Transverse colon (tissue), 4 donors: Measurements from ENCODE around the gene ALDH3B1. TPM values are rescaled to one million over a fixed set of nuclear protein-coding genes. Genes with fewer than 3 reads are reported as not detected.

ENCODE experiments used
- DNase-seq: peaks from one replicate; pipeline ENCODE4 v3.0.0-alpha.2; 2019
- H3K27ac ChIP-seq, 4 donors: fragments of 200-600 bp; sonication (generic); 2 replicates each; pipeline ENCODE4 v1.5.1; 2016 to 2018; ENCODE audit warnings: inconsistent platforms in 4 of 4
- H3K27me3 ChIP-seq: fragments of 200-600 bp; sonication (generic); 2 replicates; pipeline ENCODE4 v1.5.1; 2017; ENCODE audit warnings: inconsistent platforms
- H3K36me3 ChIP-seq, 4 donors: fragments of 200-600 bp; sonication (generic); 2 replicates each; pipeline ENCODE4 v1.5.1; 2017 to 2019; ENCODE audit warnings: inconsistent platforms in 4 of 4
- H3K4me1 ChIP-seq, 4 donors: fragments of 200-600 bp; sonication (generic); 2 replicates each; pipeline ENCODE4 v1.5.1; 2017 to 2020; ENCODE audit warnings: inconsistent platforms in 4 of 4
- H3K4me3 ChIP-seq, 4 donors: fragments of 200-600 bp; sonication (generic); 1 replicate in 1 of 4; 2 replicates in 3 of 4; pipeline versions ENCODE4 v1.5.1 to v1.6.1; 2017 to 2019; ENCODE audit warnings: inconsistent platforms in 4 of 4
- H3K9me3 ChIP-seq, 2 donors: fragments of 200-600 bp; sonication (generic); 2 replicates each; pipeline ENCODE4 v1.5.1; 2017 to 2019; ENCODE audit warnings: inconsistent platforms in 2 of 2
- CTCF ChIP-seq, 5 experiments: fragments of 200-600 bp in 3 of 5; fragments of 450-650 bp in 2 of 5; sonication (generic) in 3 of 5; IDR thresholded peaks; 1 replicate in 2 of 5; 2 replicates in 3 of 5; pipeline ENCODE4 v1.5.1; 2016 to 2017; ENCODE audit warnings: antibody characterized with exemption in 5 of 5, inconsistent platforms in 3 of 5, mild to moderate bottlenecking in 2 of 5, moderate library complexity in 1 of 5
- EP300 ChIP-seq: sonication (generic); formaldehyde crosslinking; IDR thresholded peaks from one replicate; pipeline ENCODE4 v1.6.1; 2017; ENCODE audit warnings: antibody characterized with exemption, low read depth
- POLR2A ChIP-seq: fragments of 450-650 bp; IDR thresholded peaks from one replicate; pipeline ENCODE4 v1.6.1; 2016; ENCODE audit warnings: antibody characterized with exemption, mild to moderate bottlenecking, moderate library complexity
- POLR2AphosphoS5 ChIP-seq, 3 donors: sonication (generic); formaldehyde crosslinking; IDR thresholded peaks; one replicate each; pipeline ENCODE4 v1.6.1; 2016; ENCODE audit warnings: antibody characterized with exemption in 3 of 3
- WGBS, 2 donors: methylation state at CpG; one replicate each; pipeline ENCODE4 v1.1.5; 2018; ENCODE audit warnings: low coverage in 1 of 2; 5-methylcytosine and 5-hydroxymethylcytosine counted together
- in situ Hi-C, 4 donors: fragments of 200-750 bp; cut with MboI; loops; one replicate each; pipeline versions ENCODE4 v1.15.0 to v1.15.1; 2017; ENCODE audit warnings: low sequenced_read_pairs in 3 of 4, low pct_ligation_motif_present in 1 of 4, low pct_unique_long_range_greater_than_20kb in 1 of 4
- intact Hi-C: fragments of 100-400 bp; cut with DNase I; formaldehyde crosslinking; loops from one replicate; pipeline ENCODE4 v1.15.1; 2023; ENCODE audit warnings: low total_unique reads
- total RNA-seq, 4 donors: library from RNA; depleted of rRNA; stranded (reverse); fragments of >200 nt; gene quantifications; one replicate each; pipeline ENCODE4 v1.1.0, GENCODE V29; 2016

The ALDH3B1 gene
- total RNA-seq, 4 donors from 2014 or later: 12.1 to 14.9 (median 13.5) TPM

GRCh38 chr11:68012044-68012842, 2.1 kb downstream of the ALDH3B1 start:
- H3K4me3 ChIP-seq: no peak overlapping the region
- in situ Hi-C loops: no loop called here
- H3K4me1 ChIP-seq: peaks cover 38 to 64% (median 49%) of the 10 kb centered on the region in 4 donors
- intact Hi-C loops: no loop called here
- H3K27me3 ChIP-seq: no peaks in the 10 kb centered on the region
- H3K9me3 ChIP-seq: no peaks in the 10 kb centered on the region
- no peak for DNase-seq
- 88% methylated on average over 16 of the region's 17 CpGs; no CpG with 5 or more reads in 1 of the 2 donors for WGBS, 2 donors
- no peaks in the 10 kb centered on the region for H3K36me3 ChIP-seq
- no peak for TF ChIP-seq CTCF (IDR thresholded peaks at IDR 0.05)
- TF ChIP-seq EP300: no peak
- TF ChIP-seq POLR2A: no peak
- no peak for TF ChIP-seq POLR2AphosphoS5 (IDR thresholded peaks at IDR 0.05)
- peak overlapping the region; percentile 32 to 96 (median 92) for H3K27ac ChIP-seq

GRCh38 chr11:68012843-68013610, 2.9 kb downstream of the ALDH3B1 start:
- no peak for TF ChIP-seq EP300
- TF ChIP-seq POLR2AphosphoS5 (IDR thresholded peaks at IDR 0.05): peak in 1 of 3 donors; percentile 7
- no peak for TF ChIP-seq POLR2A
- intact Hi-C loops: no loop called here
- no peak for DNase-seq

GRCh38 chr11:68013611-68014156, 3.6 kb downstream of the ALDH3B1 start:
- no peaks in the 10 kb centered on the region for H3K27me3 ChIP-seq
- H3K36me3 ChIP-seq: no peaks in the 10 kb centered on the region
- H3K4me3 ChIP-seq: no peak overlapping the region
- H3K9me3 ChIP-seq: no peaks in the 10 kb centered on the region
- no peak for TF ChIP-seq CTCF (IDR thresholded peaks at IDR 0.05)
- no peak for TF ChIP-seq EP300
- TF ChIP-seq POLR2AphosphoS5 (IDR thresholded peaks at IDR 0.05): no peak
- no peak for TF ChIP-seq POLR2A
- WGBS, 2 donors: 90 to 92% methylated on average over 5 to 13 of the region's 14 CpGs
- H3K27ac ChIP-seq: peak overlapping the region; percentile 48 to 95 (median 58)
- no peak for DNase-seq
- peaks cover 38 to 54% (median 43%) of the 10 kb centered on the region in 4 donors for H3K4me1 ChIP-seq
- in situ Hi-C loops: no loop called here
- intact Hi-C loops: no loop called here

More at GRCh38 chr11:68012843-68013610, 2.9 kb downstream of the ALDH3B1 start:
- Histone ChIP-seq H3K36me3 (no peaks in the 10 kb centered on the region), H3K4me1 (peaks cover 38 to 60% (median 48%) of the 10 kb centered on the region in 4 donors), H3K9me3 (no peaks in the 10 kb centered on the region), H3K27ac (peak overlapping the region; percentile 51 to 96 (median 80)), H3K4me3 (no peak overlapping the region), H3K27me3 (no peaks in the 10 kb centered on the region)
- in situ Hi-C loops: no loop called here
- 76% methylated on average over 16 of the region's 16 CpGs; no CpG with 5 or more reads in 1 of the 2 donors for WGBS, 2 donors

- no peaks in the 10 kb centered on the region for H3K36me3 ChIP-seq
- WGBS, 2 donors: 33 to 34% methylated on average over 1 to 16 of the region's 16 CpGs
- peaks cover 32 to 47% (median 37%) of the 10 kb centered on the region in 4 donors for H3K4me1 ChIP-seq
- peak; percentile 80 for DNase-seq
- H3K4me3 ChIP-seq: no peak overlapping the region
- intact Hi-C loops (no loop called here), in situ Hi-C loops (no loop called here)
- no peaks in the 10 kb centered on the region for H3K9me3 ChIP-seq
- TF ChIP-seq POLR2AphosphoS5 (IDR thresholded peaks at IDR 0.05) (peak in 2 of 3 donors; percentile 6 to 32), EP300 (no peak), CTCF (IDR thresholded peaks at IDR 0.05) (no peak), POLR2A (peak; percentile 49)
- H3K27me3 ChIP-seq: no peaks in the 10 kb centered on the region
- H3K27ac ChIP-seq: peak overlapping the region; percentile 48 to 95 (median 58)
These were observed 4.2 kb downstream of the ALDH3B1 start for GRCh38 chr11:68014157-68014946.
